Kidney (tissue), 14 donors: ENCODE results near the gene YPEL1. TPM values are rescaled to one million over a fixed set of nuclear protein-coding genes. Genes with fewer than 3 reads are reported as not detected.

ENCODE experiments used
- DNase-seq, 5 donors: peaks; one replicate each; pipeline ENCODE4 v3.0.0-alpha.2; 2013 to 2020
- FAIRE-seq: peaks from 2 replicates; lab custom pipeline; 2012; peaks lifted over from hg19 to GRCh38; lab: Jason Lieb, UNC
- H3K27ac ChIP-seq, 2 donors: one replicate each; pipeline ENCODE4 v1.7.0; 2013; ENCODE audit warnings: low read depth in 2 of 2, low read length in 2 of 2, inconsistent platforms in 1 of 2
- H3K27me3 ChIP-seq: one replicate; pipeline ENCODE4 v1.7.1; 2013; ENCODE audit warnings: low read length, inconsistent platforms; ENCODE audit not compliant: control insufficient read depth, insufficient read depth
- H3K36me3 ChIP-seq, 3 donors: one replicate each; pipeline versions ENCODE4 v1.7.0 to v1.7.1; 2013; ENCODE audit warnings: low read length in 3 of 3, control low read depth in 1 of 3, inconsistent platforms in 1 of 3; ENCODE audit not compliant: insufficient read depth in 3 of 3, control insufficient read depth in 2 of 3
- H3K4me1 ChIP-seq, 3 donors: one replicate each; pipeline versions ENCODE4 v1.7.0 to v1.7.1; 2013; ENCODE audit warnings: low read length in 3 of 3, inconsistent platforms in 1 of 3, low read depth in 1 of 3; ENCODE audit not compliant: control insufficient read depth in 2 of 3, insufficient read depth in 2 of 3
- H3K4me3 ChIP-seq, 3 donors: one replicate each; pipeline versions ENCODE4 v1.7.0 to v1.8.1; 2013; ENCODE audit warnings: low read length in 3 of 3, control low read depth in 1 of 3, inconsistent platforms in 1 of 3
- H3K9ac ChIP-seq, 3 donors: one replicate each; pipeline versions ENCODE4 v1.7.0 to v1.7.1; 2013; ENCODE audit warnings: low read length in 3 of 3, control low read depth in 1 of 3, inconsistent platforms in 1 of 3
- H3K9me3 ChIP-seq, 3 donors: one replicate each; pipeline versions ENCODE4 v1.7.0 to v1.7.1; 2013; ENCODE audit warnings: low read length in 3 of 3, control low read depth in 1 of 3, inconsistent platforms in 1 of 3; ENCODE audit not compliant: control insufficient read depth in 2 of 3, insufficient read depth in 1 of 3
- intact Hi-C: fragments of 100-400 bp; cut with DNase I; formaldehyde crosslinking; loops from one replicate; pipeline ENCODE4 v1.11.1; 2022
- polyA plus RNA-seq: library from polyadenylated mRNA; stranded (reverse); fragments of 350-450 nt; fragmentation: Illumina TruSeq; extraction: RNeasy Lipid Tissue Mini Kit (QIAGEN cat#74804); gene quantifications from one replicate; pipeline ENCODE4 v1.2.3, GENCODE V29; 2014; ENCODE audit warnings: low read depth, low replicate concordance; ENCODE audit not compliant: insufficient read depth
- total RNA-seq: library from RNA; stranded (reverse); fragmentation: NEBNext Ultra II Directional; extraction: Animal tissue kit (Norgen Biotek cat#: 25700); gene quantifications from one replicate; pipeline ENCODE4 v1.2.1, GENCODE V29; 2021
- TF ChIP-seq, protein P1 (sequence below): IDR thresholded peaks from 3 replicates; pipeline ENCODE4 v1.5.1; 2012; ENCODE audit warnings: mild to moderate bottlenecking, moderate library complexity, borderline replicate concordance; ENCODE audit not compliant: insufficient read depth; ENCODE audit errors: extremely low read depth
- donor health status: control.
- donor health status: control.
- donor health status: control.
- donor health status: control.
- donor health status: control.
- donor health status: DM: yes; HTN: yes; CAD: no.
- donor health status: Normal renal cell carcinoma (clear cell type).

The YPEL1 gene
- total and polyA plus RNA-seq, 2 donors from 2014 or later: 2.2 to 6.1 TPM

DNA sequence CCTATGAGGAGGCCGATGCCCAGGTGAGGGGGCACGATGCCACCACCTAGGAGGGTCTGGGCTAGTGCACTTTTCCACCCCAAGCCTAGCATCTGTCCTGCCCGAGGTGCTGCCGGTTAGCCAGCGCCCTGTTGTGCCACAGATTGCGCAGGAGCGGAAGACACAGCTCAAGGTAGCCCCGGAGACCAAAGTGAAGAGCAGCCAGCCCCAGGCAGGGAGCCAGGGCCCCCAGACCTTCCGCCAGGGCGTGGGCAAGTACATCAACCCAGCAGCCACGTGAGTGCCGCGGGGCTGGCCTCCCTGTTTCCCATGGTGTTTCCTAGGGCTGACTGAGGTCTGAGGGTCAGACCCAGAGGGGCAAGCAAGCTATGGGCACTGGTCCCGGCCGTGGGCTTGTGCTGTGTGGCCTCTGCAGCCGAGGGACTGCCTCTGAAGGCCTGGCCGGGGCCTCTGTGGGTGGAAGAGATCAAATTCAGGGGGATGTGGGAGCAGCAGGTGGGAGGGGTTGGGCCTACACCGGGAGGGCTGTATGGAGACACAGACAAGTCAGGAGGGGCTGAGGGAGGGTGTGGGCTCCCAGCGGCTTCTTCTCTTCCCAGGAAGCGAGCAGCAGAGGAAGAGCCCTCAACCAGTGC, 40.7 kb downstream of the YPEL1 start:
- H3K27ac ChIP-seq: no peak overlapping the region
- no peak overlapping the region for H3K4me3 ChIP-seq
- no peaks in the 10 kb centered on the region for H3K9me3 ChIP-seq
- H3K9ac ChIP-seq: no peak overlapping the region
- intact Hi-C loops: no loop called here
- H3K27me3 ChIP-seq: no peaks in the 10 kb centered on the region
- peaks cover 0 to 12% (median 9%) of the 10 kb centered on the region in 3 donors for H3K4me1 ChIP-seq
- FAIRE-seq (no peak), DNase-seq (peak in 3 of 5 donors; percentile 40 to 59 (median 40))
- peaks cover 0 to 42% (median 17%) of the 10 kb centered on the region in 3 donors for H3K36me3 ChIP-seq
- TF ChIP-seq, protein P1, sequence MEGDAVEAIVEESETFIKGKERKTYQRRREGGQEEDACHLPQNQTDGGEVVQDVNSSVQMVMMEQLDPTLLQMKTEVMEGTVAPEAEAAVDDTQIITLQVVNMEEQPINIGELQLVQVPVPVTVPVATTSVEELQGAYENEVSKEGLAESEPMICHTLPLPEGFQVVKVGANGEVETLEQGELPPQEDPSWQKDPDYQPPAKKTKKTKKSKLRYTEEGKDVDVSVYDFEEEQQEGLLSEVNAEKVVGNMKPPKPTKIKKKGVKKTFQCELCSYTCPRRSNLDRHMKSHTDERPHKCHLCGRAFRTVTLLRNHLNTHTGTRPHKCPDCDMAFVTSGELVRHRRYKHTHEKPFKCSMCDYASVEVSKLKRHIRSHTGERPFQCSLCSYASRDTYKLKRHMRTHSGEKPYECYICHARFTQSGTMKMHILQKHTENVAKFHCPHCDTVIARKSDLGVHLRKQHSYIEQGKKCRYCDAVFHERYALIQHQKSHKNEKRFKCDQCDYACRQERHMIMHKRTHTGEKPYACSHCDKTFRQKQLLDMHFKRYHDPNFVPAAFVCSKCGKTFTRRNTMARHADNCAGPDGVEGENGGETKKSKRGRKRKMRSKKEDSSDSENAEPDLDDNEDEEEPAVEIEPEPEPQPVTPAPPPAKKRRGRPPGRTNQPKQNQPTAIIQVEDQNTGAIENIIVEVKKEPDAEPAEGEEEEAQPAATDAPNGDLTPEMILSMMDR: no peak

DNA sequence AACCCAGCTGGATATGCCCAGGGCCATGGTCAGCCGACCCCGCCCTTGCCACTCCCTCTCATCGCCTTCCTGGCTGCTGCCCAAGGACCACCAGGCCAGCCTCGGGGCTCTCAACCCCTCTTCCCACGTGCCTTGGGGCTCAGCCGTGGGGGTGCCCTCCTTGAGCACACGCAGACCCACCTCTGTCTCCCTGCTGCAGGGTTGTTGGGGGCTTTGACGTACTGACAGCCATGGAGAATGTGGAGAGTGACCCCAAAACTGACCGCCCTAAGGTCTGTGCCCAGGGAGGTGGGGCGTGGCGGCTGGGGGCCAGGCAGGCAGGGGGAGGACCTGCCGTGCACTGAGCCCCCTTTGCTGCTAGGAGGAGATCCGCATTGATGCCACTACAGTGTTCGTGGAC, 41.2 kb downstream of the YPEL1 start:
- Histone ChIP-seq H3K27ac (no peak overlapping the region), H3K36me3 (peaks cover 0 to 47% (median 17%) of the 10 kb centered on the region in 3 donors), H3K9me3 (no peaks in the 10 kb centered on the region), H3K4me1 (peaks cover 0 to 12% (median 9%) of the 10 kb centered on the region in 3 donors), H3K4me3 (no peak overlapping the region), H3K27me3 (no peaks in the 10 kb centered on the region), H3K9ac (no peak overlapping the region)
- intact Hi-C loops: no loop called here
- TF ChIP-seq, protein P1: no peak
- FAIRE-seq: no peak
- no peak for DNase-seq

DNA sequence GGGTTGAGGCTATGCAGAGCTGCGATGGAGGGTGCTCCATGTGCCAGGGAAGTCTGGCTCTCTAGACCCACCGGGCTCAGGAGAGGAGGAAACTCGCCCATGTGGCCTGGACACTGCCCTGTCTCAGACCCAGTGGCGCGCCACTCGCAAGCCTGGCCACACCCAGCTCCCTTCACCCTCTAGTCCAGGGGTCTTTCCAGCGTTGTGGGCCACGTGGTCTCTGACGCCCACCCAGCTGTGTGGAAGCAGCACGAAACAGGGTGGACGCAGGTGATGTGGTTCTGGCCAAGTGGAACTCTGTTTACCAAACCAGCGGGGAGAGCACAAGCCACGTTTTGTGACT, 41.6 kb downstream of the YPEL1 start:
- Histone ChIP-seq H3K36me3 (peaks cover 0 to 47% (median 17%) of the 10 kb centered on the region in 3 donors), H3K27me3 (no peaks in the 10 kb centered on the region), H3K9me3 (no peaks in the 10 kb centered on the region), H3K9ac (no peak overlapping the region), H3K4me3 (no peak overlapping the region), H3K27ac (no peak overlapping the region), H3K4me1 (peaks cover 0 to 8% (median 7%) of the 10 kb centered on the region in 3 donors)
- FAIRE-seq: no peak
- TF ChIP-seq, protein P1: no peak
- intact Hi-C loops: no loop called here
- DNase-seq: no peak
